Heart left ventricle (tissue), 16 donors: Measurements from ENCODE around the gene VWA1. TPM values are rescaled to one million over a fixed set of nuclear protein-coding genes. Genes with fewer than 3 reads are reported as not detected.

Source experiments
- ATAC-seq, 4 donors: fragments of 200-7000 bp; cut with Tn5 transposase; one replicate each; pipeline ENCODE4 v1.9.1; 2020 to 2022; ENCODE audit warnings: moderate library complexity in 4 of 4, mild to moderate bottlenecking in 3 of 4, moderate number of reproducible peaks in 1 of 4
- DNase-seq, 5 donors: peaks; one replicate each; pipeline ENCODE4 v3.0.0-alpha.2; 2020
- H3K27ac ChIP-seq, 12 donors: fragments of 200-600 bp; sonication (generic) in 4 of 12; one replicate each; pipeline versions ENCODE4 v1.5.0 to v1.8.0; 2016 to 2022; ENCODE audit warnings: mild to moderate bottlenecking in 2 of 12
- H3K27me3 ChIP-seq, 9 donors: fragments of 200-600 bp; sonication (generic) in 2 of 9; one replicate each; pipeline versions ENCODE4 v1.5.1 to v1.8.0; 2016 to 2022; ENCODE audit warnings: mild to moderate bottlenecking in 3 of 9
- H3K36me3 ChIP-seq, 9 donors: fragments of 200-600 bp; sonication (generic) in 2 of 9; one replicate each; pipeline versions ENCODE4 v1.5.0 to v1.8.0; 2018 to 2022; ENCODE audit warnings: mild to moderate bottlenecking in 2 of 9
- H3K4me1 ChIP-seq, 12 donors: fragments of 200-600 bp; sonication (generic) in 4 of 12; one replicate each; pipeline versions ENCODE4 v1.5.0 to v1.8.0; 2016 to 2022; ENCODE audit warnings: mild to moderate bottlenecking in 3 of 12
- H3K4me3 ChIP-seq, 12 donors: fragments of 200-600 bp; sonication (generic) in 4 of 12; one replicate each; pipeline versions ENCODE4 v1.5.0 to v1.8.0; 2017 to 2022; ENCODE audit warnings: mild to moderate bottlenecking in 9 of 12, moderate library complexity in 4 of 12
- H3K9me3 ChIP-seq, 12 donors: fragments of 200-600 bp; sonication (generic) in 4 of 12; one replicate each; pipeline versions ENCODE4 v1.5.0 to v1.8.0; 2016 to 2022; ENCODE audit warnings: mild to moderate bottlenecking in 1 of 12
- POLR2A ChIP-seq, 2 donors: fragments of 450-650 bp; IDR thresholded peaks; one replicate each; pipeline ENCODE4 v1.6.1; 2017; ENCODE audit warnings: antibody characterized with exemption in 2 of 2, mild to moderate bottlenecking in 2 of 2, moderate library complexity in 2 of 2
- WGBS, 4 donors: extraction: QIAGEN DNeasy Blood & Tissue Kit in 2 of 4; methylation state at CpG; one replicate each; pipeline versions ENCODE4 v1.1.5 to v1.1.7; 2013 to 2018; 5-methylcytosine and 5-hydroxymethylcytosine counted together
- intact Hi-C, 10 donors: fragments of 100-400 bp; cut with DNase I; formaldehyde crosslinking; loops; one replicate each; pipeline versions ENCODE4 v1.11.1 to v1.14.2; 2022
- polyA plus RNA-seq, 2 donors: library from polyadenylated mRNA; stranded (reverse); fragments of 200-250 nt; gene quantifications; one replicate each; pipeline ENCODE4 v1.2.3, GENCODE V29; 2013
- total RNA-seq, 9 donors: library from RNA; depleted of rRNA in 2 of 9; stranded (reverse); fragments of >200 nt in 2 of 9; fragmentation: NEBNext Ultra II Directional in 3 of 9; extraction: Animal tissue kit (Norgen Biotek cat#: 25700) in 3 of 9; gene quantifications; one replicate each; pipeline versions ENCODE4 v1.1.0 to v1.2.4, GENCODE V29; 2016 to 2023
- TF ChIP-seq, protein P1 (sequence below), 12 donors: fragments of 200-600 bp; sonication (generic) in 4 of 12; IDR thresholded peaks; one replicate each; pipeline versions ENCODE4 v1.5.0 to v1.8.0; 2018 to 2022; ENCODE audit warnings: antibody characterized with exemption in 12 of 12, mild to moderate bottlenecking in 5 of 12
- donor health status: ischemic (EF 13 %, LVEDD 7.1; RV severe dilation, severe dysfunction).
- donor health status: healthy with polysubstance abuse.
- donor health status: DM: no; HTN: yes; CAD: no.
- donor health status: DM: no; HTN: no; CAD: no.
- donor health status: ischemic (EF 25% LVEDD 6.9; RV normal size, moderate dysfunction).
- donor health status: ischemic (EF 25% LVEDD 5.7; RV mildly dilated, moderate dysfunction).
- donor health status: healthy.
- donor health status: DM: yes; HTN: yes; CAD: no.
- donor health status: ischemic (EF 35%, LVEDD 5.7; RV mildly dilated, moderate dysfunction).
- donor health status: nonischemic (EF 11% LVEDD 7.7; RV severe dilation, severe dysfunction).
- donor health status: DM: yes; HTN: yes; CAD: no.
- donor health status: PGD.
- donor health status: ischemic (EF 29% LVEDD 5.4; RV normal size, mild dysfunction).
- donor health status: nonischemic (EF 23%, LVEDD 6.1; RV moderate dilation, normal function).

The VWA1 gene
- total and polyA plus RNA-seq, 11 donors = 7.0 to 49.5 (median 14.8) TPM

- no peak for ATAC-seq
- intact Hi-C loops = no loop called here
- H3K27me3 ChIP-seq = no peaks in the 10 kb centered on the region
- no peak overlapping the region for H3K4me3 ChIP-seq
- TF ChIP-seq, protein P1, sequence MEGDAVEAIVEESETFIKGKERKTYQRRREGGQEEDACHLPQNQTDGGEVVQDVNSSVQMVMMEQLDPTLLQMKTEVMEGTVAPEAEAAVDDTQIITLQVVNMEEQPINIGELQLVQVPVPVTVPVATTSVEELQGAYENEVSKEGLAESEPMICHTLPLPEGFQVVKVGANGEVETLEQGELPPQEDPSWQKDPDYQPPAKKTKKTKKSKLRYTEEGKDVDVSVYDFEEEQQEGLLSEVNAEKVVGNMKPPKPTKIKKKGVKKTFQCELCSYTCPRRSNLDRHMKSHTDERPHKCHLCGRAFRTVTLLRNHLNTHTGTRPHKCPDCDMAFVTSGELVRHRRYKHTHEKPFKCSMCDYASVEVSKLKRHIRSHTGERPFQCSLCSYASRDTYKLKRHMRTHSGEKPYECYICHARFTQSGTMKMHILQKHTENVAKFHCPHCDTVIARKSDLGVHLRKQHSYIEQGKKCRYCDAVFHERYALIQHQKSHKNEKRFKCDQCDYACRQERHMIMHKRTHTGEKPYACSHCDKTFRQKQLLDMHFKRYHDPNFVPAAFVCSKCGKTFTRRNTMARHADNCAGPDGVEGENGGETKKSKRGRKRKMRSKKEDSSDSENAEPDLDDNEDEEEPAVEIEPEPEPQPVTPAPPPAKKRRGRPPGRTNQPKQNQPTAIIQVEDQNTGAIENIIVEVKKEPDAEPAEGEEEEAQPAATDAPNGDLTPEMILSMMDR (IDR thresholded peaks at IDR 0.05) = no peak
- TF ChIP-seq POLR2A (IDR thresholded peaks at IDR 0.05) = no peak
- H3K27ac ChIP-seq = no peak overlapping the region
- no peaks in the 10 kb centered on the region for H3K9me3 ChIP-seq
- peaks cover 0 to 15% (median 0%) of the 10 kb centered on the region in 12 donors for H3K4me1 ChIP-seq
- no peak for DNase-seq
- H3K36me3 ChIP-seq = peaks cover 2 to 86% (median 84%) of the 10 kb centered on the region in 9 donors
- 94 to 97% (median 97%) methylated on average over 16 of the region's 16 CpGs for WGBS, 4 donors
Measured at GRCh38 chr1:1388078-1388472, 47.4 kb upstream of the VWA1 start.

DNA sequence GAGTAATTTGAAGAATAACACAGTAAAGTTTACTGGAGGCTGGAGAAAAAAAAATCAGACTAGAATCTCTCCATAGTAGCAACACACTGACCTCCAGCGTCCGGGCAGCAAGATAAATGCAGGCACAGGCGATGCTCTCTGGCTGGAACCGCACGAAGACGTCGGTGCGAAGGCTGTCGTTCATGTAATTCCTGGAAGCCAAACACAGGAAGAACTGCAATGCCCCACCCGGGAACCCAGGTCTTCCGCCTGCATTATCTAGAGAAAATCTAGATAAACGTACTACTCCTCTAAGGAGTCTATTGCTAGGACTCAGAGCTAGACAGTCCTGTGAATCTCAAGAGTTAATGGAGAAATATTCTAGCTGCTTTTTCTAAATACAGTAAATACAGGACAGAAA lies 44.8 kb upstream of the VWA1 start:
- TF ChIP-seq, protein P1 (IDR thresholded peaks at IDR 0.05) = no peak
- no peak for TF ChIP-seq POLR2A (IDR thresholded peaks at IDR 0.05)
- Histone ChIP-seq H3K27ac (peak overlapping the region in 1 of 12 donors; percentile 3), H3K27me3 (no peaks in the 10 kb centered on the region), H3K36me3 (peaks cover 2 to 100% (median 100%) of the 10 kb centered on the region in 9 donors), H3K9me3 (no peaks in the 10 kb centered on the region), H3K4me1 (peaks cover 0 to 17% (median 8%) of the 10 kb centered on the region in 12 donors), H3K4me3 (no peak overlapping the region)
- DNase-seq (no peak), ATAC-seq (no peak)
- intact Hi-C loops = no loop called here
- 58 to 70% (median 67%) methylated on average over 12 of the region's 12 CpGs for WGBS, 4 donors

- Histone ChIP-seq H3K4me3 (no peak overlapping the region), H3K9me3 (no peaks in the 10 kb centered on the region), H3K36me3 (peaks cover 2 to 100% (median 100%) of the 10 kb centered on the region in 9 donors), H3K4me1 (peaks cover 0 to 20% (median 9%) of the 10 kb centered on the region in 12 donors), H3K27ac (peak overlapping the region in 3 of 12 donors; percentile 3 to 37 (median 31)), H3K27me3 (no peaks in the 10 kb centered on the region)
- DNase-seq (no peak), ATAC-seq (no peak)
- WGBS, 4 donors = 61 to 75% (median 66%) methylated on average over 12 of the region's 12 CpGs
- TF ChIP-seq, protein P1 (IDR thresholded peaks at IDR 0.05) = no peak
- no peak for TF ChIP-seq POLR2A (IDR thresholded peaks at IDR 0.05)
- intact Hi-C loops = no loop called here
Measured at GRCh38 chr1:1391225-1391624, 44.3 kb upstream of the VWA1 start.

DNA sequence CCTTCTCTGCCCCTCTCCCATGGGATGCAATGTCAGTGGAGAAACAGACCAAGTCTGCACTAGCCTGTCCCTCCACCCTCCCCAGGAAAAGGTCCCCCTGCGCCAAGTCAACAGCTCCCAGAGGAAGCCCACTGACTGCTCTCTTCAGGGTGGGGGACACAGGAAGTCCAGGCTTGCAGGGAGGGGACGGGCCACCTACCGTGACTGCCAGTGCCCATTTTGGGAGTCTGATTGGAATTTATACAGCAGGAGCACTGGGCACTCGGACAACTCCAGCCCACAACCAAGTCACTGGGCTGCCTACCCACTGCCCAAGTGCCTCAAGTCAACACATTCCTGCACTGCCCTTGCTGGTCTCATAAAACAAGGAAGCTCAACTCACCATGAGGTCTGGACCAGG lies 42.5 kb upstream of the VWA1 start:
- no peak overlapping the region for H3K4me3 ChIP-seq
- intact Hi-C loops = no loop called here
- peaks cover 2 to 100% (median 98%) of the 10 kb centered on the region in 9 donors for H3K36me3 ChIP-seq
- H3K27ac ChIP-seq = no peak overlapping the region
- ATAC-seq = no peak
- H3K9me3 ChIP-seq = no peaks in the 10 kb centered on the region
- DNase-seq = no peak
- H3K27me3 ChIP-seq = no peaks in the 10 kb centered on the region
- H3K4me1 ChIP-seq = peaks cover 0 to 36% (median 19%) of the 10 kb centered on the region in 12 donors
- WGBS, 4 donors = 72 to 85% (median 83%) methylated on average over 4 of the region's 4 CpGs
- no peak for TF ChIP-seq POLR2A (IDR thresholded peaks at IDR 0.05)
- TF ChIP-seq, protein P1 (IDR thresholded peaks at IDR 0.05) = no peak
